Skeletal muscle cell (primary cell): ENCODE measurements around the gene ASB13.

Source experiments
- DNase-seq: peaks from one replicate; pipeline ENCODE4 v3.0.0-alpha.2; 2010; ENCODE audit warnings: low read depth
- H3K4me3 ChIP-seq: 2 replicates; pipeline ENCODE4 v1.5.1; 2011; ENCODE audit warnings: low read depth, mild to moderate bottlenecking, control low read depth, low read length, moderate library complexity

ASB13 gene

DNA sequence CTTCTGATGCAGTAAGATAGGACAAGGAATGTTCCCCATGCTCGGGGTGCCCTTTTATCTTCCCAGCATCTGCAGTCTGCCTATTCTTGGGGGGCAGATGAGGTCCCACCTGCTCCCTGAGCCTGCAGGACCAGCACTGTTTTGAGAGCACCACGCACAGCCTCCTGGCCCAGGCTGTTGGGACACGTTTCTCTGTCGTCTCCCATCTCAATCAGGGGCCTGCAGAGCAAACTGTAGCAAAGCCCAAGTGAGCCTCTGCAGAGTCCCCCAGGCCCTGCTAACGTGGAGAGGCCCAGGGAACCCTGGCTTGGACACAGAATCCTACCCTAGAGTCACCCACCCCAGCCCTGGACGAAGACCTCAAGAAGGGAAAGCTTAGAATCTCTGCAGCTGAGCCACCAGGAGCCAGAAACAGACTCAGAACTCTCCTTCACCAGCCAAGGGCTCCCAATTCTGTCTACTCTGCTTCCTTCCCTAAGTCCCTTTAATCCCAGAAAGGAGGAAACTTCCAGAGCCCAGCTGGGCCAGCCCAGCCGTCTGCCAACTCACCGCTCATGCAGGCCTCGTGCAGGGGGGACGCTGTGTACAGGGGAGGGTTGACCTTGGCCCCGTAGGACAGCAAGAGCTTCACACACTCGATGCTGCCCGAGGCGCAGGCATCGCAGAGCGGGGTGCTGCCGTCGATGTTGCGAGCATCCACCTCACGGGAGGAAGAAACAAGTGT, 15.6 kb downstream of the ASB13 start:
- no peak overlapping the region for H3K4me3 ChIP-seq
- DNase-seq: no peak

DNA sequence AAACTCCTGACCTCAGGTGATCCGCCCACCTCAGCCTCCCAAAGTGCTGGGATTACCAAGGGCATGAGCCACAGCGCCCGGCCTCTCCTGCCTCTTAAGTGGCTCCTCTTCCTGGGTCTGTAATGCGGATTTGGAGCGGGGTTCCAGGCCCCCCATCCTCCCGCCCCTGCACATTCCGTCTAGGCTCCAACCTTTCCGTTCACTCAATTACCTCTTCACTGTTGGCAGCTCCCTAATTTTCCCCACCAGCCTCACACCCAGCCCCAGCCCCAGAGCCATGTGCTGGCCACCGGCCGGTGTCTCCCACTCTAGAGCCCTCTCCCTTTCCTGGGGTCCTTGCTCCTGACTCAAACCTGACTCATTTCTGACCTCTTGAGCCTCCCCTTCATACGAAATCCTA, 16.6 kb downstream of the ASB13 start:
- DNase-seq: no peak
- H3K4me3 ChIP-seq: no peak overlapping the region

DNA sequence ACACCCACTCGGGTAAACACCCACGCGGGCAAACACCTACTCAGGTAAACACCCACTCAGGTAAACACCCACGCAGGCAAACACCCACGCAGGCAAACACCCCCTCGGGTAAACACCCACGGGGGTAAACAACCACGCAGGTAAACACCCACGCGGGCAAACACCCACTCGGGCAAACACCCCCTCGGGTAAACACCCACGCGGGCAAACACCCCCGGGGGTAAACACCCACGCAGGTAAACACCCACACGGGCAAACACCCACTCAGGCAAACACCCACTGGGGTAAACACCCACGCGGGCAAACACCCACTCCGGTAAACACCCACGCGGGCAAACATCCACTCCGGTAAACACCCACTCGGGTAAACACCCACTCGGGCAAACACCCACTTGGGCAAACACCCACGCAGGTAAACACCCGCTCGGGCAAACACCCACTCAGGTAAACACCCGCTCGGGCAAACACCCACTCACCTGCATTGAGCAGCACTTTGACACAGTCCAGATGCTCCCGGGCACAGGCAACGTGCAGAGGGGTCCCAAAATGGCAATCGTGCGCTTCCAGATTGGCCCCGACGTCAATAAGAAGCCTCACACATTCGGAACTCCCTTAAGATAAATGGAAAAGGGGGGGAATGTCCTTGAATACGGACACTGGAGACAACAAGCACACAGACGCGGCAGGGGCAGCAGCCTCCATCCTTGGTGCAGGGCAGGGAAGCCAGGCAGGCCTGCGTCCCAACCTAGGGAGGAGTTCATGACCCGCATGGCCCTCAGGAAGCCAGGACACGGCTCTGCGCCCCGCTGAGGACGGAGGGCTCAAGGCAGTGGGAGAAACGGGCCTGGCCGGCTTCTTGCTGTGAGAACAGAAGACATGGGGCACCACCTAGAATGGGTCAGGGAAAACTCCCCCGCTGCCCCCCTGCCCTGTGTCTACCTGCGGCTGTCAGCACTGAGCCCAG, 17.6 kb downstream of the ASB13 start:
- no peak for DNase-seq
- no peak overlapping the region for H3K4me3 ChIP-seq

DNA sequence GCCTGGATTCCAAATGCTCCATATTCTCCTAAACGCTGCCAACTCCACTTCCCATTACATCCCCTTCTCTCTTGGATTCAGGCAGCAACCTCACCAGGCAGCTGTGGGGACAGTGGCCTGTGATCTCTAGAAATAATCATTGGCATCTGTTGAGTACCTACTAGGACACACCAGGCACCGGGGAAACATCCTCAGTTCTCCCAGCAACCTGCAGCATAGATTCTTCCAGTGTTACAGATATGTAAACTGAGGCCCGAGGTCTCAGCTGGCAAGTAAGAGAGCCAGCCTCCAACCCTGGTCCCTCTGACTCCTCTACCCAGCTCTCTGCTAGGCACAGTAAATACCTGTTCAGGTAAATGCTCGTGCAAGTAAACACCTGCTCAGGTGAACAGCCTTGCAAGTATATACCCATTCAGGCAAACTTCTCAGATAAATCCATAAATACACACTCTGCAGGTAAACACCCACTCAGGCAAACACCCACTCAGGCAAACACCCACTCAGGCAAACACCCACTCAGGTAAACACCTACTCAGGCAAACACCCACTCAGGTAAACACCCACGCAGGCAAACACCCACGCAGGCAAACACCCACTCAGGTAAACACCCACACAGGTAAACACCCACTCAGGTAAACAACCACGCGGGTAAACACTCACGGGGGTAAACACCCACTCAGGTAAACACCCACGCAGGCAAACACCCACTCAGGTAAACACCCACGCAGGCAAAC, 18.7 kb downstream of the ASB13 start:
- no peak for DNase-seq
- no peak overlapping the region for H3K4me3 ChIP-seq

DNA sequence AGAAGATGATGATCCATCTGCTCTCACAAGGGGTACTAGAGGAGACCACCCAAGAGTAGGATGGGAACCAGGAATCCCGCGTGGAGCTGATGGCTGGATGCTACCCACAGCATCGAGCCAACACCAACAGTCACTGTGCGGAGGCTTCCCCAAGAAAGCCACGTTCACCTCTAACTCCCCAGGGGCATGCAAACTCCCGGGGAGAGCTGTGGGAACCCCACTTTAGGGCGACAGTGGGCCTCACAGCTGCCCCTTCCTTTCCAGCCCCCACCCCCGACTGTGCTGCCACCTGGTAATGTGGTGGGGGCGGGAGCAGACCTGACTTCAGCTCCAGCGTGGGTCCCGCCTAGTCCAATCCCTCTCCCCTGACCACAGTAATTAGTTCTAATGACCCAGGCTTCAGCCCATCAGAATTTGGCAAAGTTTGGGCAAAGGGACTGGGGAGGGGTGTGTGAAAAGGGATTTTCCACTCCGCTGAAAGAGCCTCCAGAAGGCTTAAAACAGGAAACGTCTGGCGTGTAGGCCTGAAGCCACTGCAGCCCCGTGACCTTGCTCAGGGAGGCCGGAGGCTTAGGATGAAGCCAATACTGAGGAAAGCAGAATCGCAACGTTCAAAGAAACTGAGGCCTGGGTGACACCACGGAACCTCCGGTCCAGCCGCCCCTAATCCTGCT, 20.3 kb downstream of the ASB13 start:
- H3K4me3 ChIP-seq: no peak overlapping the region
- DNase-seq: no peak

DNA sequence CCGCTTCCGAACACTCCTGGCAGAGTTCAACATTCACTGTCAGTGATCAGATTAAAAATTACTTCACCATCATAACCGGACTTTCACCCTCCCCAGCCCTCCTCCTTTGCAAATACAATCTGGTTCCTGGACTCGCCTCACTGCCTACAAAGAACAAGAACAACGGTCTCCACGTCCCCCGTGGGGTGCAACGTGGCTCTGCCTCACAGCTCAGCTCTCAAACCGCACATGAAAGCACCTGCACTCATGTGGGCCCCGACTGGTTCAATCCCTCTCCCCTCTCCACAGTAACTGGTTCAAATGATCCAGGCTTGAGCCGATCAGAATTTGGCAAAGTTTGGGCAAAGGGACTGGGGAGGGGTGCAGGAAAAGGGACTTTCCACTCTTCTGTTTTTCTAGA, 21.0 kb downstream of the ASB13 start:
- no peak for DNase-seq
- H3K4me3 ChIP-seq: no peak overlapping the region

DNA sequence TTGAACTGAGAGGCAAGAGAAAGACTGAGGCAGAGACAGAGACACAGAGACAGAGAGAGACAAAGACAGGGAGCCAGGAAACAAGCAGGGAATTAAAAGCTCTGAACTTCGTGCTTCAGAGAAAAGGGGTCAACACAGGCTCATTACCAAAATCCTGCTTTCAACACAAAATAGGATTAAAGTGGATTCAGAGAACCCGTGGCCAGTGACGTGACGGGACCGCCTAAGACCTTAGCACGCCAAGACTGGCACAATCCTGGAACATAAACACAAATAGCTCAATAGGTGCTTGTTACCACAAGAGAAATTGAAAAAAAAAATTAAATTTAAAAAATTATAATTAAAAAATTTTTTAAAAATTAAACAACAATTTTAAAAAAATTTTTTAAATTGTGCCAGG, 21.5 kb downstream of the ASB13 start:
- DNase-seq: no peak
- H3K4me3 ChIP-seq: no peak overlapping the region

DNA sequence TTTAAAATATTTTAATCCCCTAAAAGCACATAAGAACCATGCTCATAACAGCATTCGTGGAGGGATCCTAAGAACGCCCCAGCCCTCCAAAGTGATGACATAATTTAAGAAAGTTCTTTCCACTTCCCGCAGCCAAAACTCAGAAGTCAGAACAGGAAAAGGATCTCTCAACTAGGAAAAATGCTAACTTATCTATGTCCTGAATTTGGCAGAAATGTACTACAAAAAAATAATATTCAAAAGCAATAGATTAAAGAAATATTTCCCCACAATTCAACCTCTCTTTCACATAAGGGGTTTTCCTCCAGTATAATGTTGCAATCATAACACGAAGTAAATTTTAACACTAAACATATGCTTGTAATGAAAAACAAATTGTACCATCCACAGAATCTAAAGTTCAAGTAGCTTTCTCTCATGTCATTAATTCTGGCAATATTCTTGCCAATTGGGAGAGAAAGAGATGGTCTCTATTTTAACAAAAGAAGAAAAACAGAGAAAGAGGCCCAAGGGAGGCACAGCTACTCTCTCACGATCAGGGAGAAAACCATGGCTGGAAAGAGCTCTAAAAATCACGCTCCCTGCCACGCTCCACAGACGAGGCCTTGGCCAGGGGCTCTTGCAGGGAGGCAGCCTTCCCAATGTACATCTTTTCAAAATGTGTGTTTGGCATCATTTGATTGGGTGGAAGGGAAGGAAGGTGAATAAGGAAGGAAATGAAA, 22.9 kb downstream of the ASB13 start:
- no peak overlapping the region for H3K4me3 ChIP-seq
- DNase-seq: no peak

DNA sequence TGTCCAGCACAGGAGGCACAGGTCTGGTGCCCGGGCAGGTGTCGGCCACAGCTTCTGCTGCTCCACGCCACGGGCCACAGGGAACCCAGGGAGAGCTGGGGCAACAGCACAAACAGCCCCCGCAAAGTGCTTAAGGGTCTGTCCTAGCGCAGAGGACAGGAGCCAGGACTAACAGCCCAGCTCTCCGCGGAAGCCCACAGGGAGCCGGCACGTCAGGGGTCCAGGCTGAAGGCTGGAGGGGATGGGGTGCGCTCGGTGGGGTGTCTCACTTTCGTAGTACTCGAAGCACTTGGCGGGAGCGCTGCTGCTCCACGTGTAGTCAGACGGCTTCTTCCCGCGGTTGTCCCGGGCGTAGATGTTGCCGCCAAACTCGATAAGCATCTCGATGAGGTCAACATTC, 24.9 kb downstream of the ASB13 start:
- DNase-seq: no peak
- H3K4me3 ChIP-seq: no peak overlapping the region

DNA sequence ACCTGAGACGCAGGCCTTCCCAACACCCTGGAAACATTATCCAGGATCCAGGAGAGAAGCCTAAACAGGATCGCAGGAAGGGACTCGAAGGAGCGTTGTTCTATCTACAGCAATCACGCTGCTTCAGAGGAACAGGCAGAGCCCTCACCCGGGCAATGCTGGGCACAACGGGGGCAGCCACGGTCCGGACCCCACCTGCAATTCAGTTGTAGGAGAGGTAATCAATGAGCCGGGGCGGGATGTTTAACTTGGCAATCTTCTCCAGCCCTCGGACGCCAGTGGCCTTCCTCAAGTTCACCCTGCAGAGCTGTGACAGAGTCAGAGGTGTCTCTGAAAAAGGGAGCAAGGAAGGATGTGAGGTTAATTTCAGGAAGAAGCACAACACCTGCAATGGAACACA, 25.9 kb downstream of the ASB13 start:
- DNase-seq: no peak
- no peak overlapping the region for H3K4me3 ChIP-seq

DNA sequence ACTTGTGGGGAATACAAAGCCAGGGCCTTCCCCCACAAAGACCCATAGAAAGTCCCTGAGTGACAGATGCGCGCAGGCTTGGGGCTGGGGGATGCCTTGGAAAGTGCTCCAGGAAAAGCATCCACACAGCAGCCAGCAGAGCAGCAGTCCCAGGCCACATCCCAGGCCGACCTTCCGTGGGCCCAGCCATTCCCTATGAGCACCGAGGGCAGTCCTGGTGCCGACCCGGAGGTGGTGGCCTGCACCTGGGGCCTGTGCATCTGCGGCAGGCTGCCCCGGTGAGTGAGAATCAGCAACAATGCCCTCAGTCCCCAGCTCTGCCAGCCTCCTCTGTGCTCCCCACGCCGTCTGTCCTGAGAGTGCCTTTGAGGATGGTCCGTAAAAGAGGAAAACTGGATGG, 26.4 kb downstream of the ASB13 start:
- H3K4me3 ChIP-seq: no peak overlapping the region
- no peak for DNase-seq

DNA sequence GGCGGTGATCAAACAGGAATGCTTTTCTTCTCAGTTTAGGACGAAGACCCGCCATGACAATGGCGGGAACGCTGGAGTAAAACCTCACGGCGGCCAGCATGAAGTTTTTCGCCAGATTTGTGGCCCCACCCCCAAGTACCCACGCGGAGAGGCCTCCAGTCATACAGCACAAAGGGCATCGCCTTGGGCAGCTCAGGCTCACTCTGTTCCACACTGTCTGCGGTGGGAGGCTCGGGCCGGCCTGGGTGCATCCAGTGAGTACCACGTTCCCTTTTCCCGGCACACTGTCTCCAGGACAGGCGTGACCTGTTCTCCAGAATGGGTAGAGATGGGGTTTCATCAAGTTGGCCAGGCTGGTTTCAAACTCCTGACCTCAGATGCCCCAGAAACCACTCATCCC, 27.3 kb downstream of the ASB13 start:
- DNase-seq: no peak
- no peak overlapping the region for H3K4me3 ChIP-seq

DNA sequence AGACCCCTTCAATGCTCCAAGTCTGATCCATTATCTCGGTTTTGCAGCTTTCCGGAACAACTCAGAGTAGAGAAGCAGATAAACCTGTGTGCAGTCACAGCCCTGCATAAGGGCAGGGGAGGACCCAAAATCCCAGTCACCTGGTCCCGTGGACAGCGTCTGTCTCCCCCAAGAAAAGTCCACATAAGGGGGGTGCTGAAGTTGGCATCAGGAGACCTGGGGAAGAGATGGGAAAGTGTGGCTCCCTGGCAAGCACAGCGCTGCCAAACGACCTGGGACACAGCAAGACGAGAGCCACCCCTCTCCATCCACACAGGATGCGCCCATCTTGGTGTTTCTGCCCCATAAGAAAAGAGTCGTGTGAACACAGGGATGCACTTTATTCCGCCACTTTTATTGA, 27.9 kb downstream of the ASB13 start:
- no peak overlapping the region for H3K4me3 ChIP-seq
- DNase-seq: no peak

DNA sequence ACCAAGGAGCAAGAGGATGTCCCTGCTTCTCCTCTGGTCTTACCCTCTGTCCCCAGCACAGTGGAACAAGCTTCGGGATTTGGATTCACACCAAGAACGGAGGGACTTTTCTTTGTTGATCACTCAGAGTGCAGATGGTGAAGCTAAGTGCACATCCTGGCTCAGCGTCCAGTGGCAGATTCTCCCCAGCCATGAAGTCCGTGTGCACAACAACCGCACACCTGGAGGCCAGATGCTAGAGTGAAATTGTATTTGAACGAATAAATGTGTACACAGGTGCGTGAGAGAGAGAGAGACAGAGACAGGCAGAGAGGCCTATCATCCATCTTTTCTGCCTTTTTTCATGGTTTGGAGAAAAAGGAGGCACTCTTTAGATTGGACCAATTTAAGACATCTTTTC, 31.5 kb downstream of the ASB13 start:
- H3K4me3 ChIP-seq: no peak overlapping the region
- no peak for DNase-seq

DNA sequence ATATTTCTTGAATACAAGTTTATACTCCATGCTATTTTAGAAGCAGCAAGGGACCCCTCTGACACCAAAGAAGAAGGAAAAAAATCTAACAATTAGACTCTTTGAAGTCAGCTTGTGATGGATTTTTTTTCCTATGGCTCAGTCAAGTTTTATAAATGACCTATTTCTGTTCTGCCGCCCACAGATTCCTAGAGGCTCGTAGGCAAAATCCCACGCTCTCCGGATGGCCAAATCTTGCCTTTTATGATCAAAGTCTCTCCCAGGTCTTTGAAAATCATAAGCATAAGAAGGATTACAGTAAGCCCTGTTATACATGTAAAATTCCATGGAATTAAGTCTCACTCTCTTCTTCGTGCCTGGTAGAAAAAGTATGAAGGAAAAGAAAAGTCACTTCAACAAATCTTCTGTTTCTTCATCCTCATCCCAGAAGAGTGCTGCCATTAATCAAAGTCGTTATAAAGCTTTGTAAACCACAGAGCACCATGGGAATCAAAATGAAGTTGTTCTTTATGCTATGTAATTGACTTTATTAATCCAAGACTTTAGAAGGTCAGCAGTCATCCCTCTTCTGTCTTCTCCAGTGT, 33.1 kb downstream of the ASB13 start:
- no peak overlapping the region for H3K4me3 ChIP-seq
- DNase-seq: no peak

DNA sequence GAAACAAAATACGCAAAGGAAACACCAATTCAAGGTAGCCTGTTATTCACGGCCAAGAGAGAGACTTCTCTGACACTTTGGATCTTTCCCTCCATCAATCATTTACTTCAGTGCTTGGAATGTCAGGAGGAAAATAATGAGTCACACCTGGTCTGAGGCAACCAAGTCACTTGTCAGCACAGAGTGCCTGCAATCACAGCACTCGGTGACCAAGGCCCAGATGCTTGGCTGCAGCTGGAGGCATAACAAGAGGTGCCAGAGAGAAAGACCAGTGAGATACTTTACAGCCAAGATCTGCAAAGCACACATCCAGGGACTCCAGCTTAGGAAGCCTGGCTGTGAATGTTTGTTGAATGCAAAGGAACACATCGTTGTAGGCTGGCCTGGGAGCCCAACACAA, 33.9 kb downstream of the ASB13 start:
- no peak overlapping the region for H3K4me3 ChIP-seq
- no peak for DNase-seq

DNA sequence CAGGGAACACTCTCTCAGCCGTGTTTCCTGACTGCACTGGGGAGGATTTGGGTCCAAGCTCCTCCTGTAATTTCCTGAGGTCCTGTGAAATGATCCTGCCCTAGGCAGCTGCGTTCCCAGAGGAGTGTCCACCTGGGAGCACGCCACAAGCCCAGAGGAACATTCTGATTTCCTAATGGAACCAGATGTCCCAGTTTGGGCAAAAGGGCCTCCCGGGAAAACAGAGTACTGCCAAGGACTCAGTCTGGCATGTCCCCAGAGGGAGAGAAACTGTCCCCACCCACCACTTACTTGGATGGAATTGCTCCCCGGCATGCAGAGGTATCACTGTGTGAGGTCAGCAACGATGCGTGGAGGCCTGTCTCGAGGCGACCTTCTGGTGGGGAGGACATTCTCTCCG, 34.5 kb downstream of the ASB13 start:
- DNase-seq: no peak
- no peak overlapping the region for H3K4me3 ChIP-seq

DNA sequence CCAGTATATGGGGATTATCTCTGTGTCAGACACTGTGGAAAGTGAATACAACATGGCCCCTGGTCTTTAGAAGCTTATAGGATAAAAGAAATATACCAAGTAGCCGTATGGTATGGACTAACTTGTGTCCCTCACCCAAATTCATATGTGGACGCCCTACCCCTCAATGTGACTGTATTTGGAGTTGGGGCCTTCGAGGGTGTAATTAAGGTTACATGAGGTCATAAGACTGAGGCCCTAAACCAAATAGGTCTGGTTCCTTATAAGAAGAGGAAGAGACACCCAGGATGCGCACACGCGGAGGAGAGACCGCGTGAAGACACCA, 36.3 kb downstream of the ASB13 start:
- H3K4me3 ChIP-seq: no peak overlapping the region
- DNase-seq: no peak
